Activated CD8-positive, alpha-beta memory T cell treated with anti-CD3 and anti-CD28 coated beads, Interleukin-2, amount 10 ng/mL, durations not matched to agents 7 days and 5 days (primary cell): Measurements from ENCODE around the gene XG. TPM values are rescaled to one million over a fixed set of nuclear protein-coding genes. Genes with fewer than 3 reads are reported as not detected.
"Not testable (repeated sequence)": the region's sequence is repeated elsewhere in the genome, so short reads cannot be mapped to it uniquely, and the experiment has no call there.

Experiments used
- ATAC-seq: fragments of 150-1000 bp; cut with Tn5 transposase; one replicate; pipeline ENCODE4 v1.10.0; 2021; ENCODE audit warnings: moderate library complexity
- CTCF ChIA-PET: fragments of 350-600 bp; sonication (Branson Sonifier 250); formaldehyde crosslinking; loops from one replicate; lab custom pipeline; 2021; ENCODE audit warnings: antibody characterized with exemption; lab: Charles Lee
- DNase-seq: peaks from one replicate; pipeline ENCODE4 v3.0.0-alpha.2; 2020
- H3K27ac Mint-ChIP-seq: one replicate; pipeline ENCODE4 v1.8.0; 2021; ENCODE audit warnings: mild to moderate bottlenecking, mixed read lengths
- H3K27me3 Mint-ChIP-seq: one replicate; pipeline ENCODE4 v1.8.0; 2021; ENCODE audit warnings: mixed read lengths
- H3K36me3 Mint-ChIP-seq: one replicate; pipeline ENCODE4 v1.8.0; 2021; ENCODE audit warnings: mild to moderate bottlenecking, mixed read lengths
- H3K4me1 Mint-ChIP-seq: one replicate; pipeline ENCODE4 v1.8.0; 2021; ENCODE audit warnings: mixed read lengths
- H3K4me3 Mint-ChIP-seq: one replicate; pipeline ENCODE4 v1.8.0; 2021; ENCODE audit warnings: mild to moderate bottlenecking, moderate library complexity, mixed read lengths
- H3K9me3 Mint-ChIP-seq: one replicate; pipeline ENCODE4 v1.8.0; 2022; ENCODE audit warnings: low read depth, mixed read lengths
- total RNA-seq, 2 experiments: library from RNA; stranded (reverse); gene quantifications; one replicate each; pipeline ENCODE4 v1.2.3, GENCODE V29; 2021

Gene XG
- total RNA-seq, 2 experiments from 2014 or later, result not detected

- Mint-ChIP-seq H3K36me3 (peaks cover 64% of the 10 kb centered on the region), H3K4me3 (no peak overlapping the region), H3K27me3 (no peaks in the 10 kb centered on the region), H3K4me1 (peaks cover 48% of the 10 kb centered on the region), H3K9me3 (no peaks in the 10 kb centered on the region), H3K27ac (peak overlapping the region; percentile 41)
- DNase-seq (no peak), ATAC-seq (no peak)
- CTCF ChIA-PET, result no interaction called here
Observed at GRCh38 chrX:2715066-2715600, 36.7 kb upstream of the XG start.

- CTCF ChIA-PET, result no interaction called here
- peak; percentile 32 for ATAC-seq
- no peaks in the 10 kb centered on the region for H3K27me3 Mint-ChIP-seq
- peak overlapping the region; percentile 69 for H3K27ac Mint-ChIP-seq
- H3K36me3 Mint-ChIP-seq, result peaks cover 68% of the 10 kb centered on the region
- H3K9me3 Mint-ChIP-seq, result no peaks in the 10 kb centered on the region
- DNase-seq, result no peak
- H3K4me1 Mint-ChIP-seq, result peaks cover 36% of the 10 kb centered on the region
- no peak overlapping the region for H3K4me3 Mint-ChIP-seq
Observed at GRCh38 chrX:2717312-2717711, 34.5 kb upstream of the XG start.

DNA sequence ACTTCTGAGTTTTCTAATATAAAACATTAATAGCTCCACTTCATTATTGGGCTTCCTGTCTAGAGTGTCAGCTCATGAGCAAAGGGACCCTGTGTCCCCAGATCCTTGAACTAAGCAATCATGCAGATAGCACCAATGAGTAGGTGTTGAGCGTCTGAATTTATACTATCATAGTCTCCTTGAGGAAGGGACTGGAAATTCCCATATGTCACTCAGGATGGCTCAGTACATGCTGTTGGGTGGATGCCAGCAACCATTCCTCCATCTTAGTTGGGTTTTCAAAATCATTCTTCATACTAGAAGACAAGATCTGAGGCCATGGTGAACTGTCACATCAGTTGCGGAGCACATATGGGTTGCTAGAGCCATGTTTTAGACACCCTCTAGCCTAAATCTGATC lies 33.0 kb upstream of the XG start:
- no peaks in the 10 kb centered on the region for H3K9me3 Mint-ChIP-seq
- H3K4me1 Mint-ChIP-seq, result peaks cover 36% of the 10 kb centered on the region
- no peak overlapping the region for H3K4me3 Mint-ChIP-seq
- peak overlapping the region; percentile 61 for H3K27ac Mint-ChIP-seq
- no peaks in the 10 kb centered on the region for H3K27me3 Mint-ChIP-seq
- ATAC-seq, result no peak
- DNase-seq, result no peak
- CTCF ChIA-PET, result no interaction called here
- H3K36me3 Mint-ChIP-seq, result peaks cover 81% of the 10 kb centered on the region

DNA sequence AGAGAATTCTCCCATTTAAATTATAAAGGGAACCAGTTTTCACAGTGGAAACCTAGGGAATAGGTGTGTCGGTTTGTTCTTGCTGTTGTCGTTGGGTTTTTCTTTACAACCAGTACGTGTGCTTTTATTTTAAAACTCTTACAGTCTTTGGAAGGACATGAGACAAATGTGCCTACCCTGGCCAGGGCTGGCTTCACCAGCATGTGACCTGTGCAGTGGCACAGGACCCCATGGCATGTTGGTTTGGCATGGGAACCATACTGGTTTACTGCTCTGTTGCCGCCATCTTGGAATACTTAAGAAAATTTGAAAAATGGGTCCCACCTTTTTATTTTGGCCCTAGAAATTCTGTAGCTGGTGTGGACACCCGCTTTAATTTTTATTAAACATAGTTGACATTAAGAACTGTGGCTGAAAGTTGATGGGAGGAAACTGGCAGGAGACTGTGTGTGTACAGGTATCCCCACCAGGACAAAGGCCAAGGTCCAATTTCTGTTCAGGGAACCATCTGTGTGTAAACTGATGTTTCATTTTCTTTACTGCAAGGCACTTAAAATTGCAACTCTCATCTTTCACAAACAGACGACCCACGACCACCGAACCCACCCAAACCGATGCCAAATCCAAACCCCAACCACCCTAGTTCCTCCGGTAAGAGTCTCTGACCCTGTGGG lies 31.9 kb upstream of the XG start:
- no peak for ATAC-seq
- no peak overlapping the region for H3K27ac Mint-ChIP-seq

GRCh38 chrX:2723286-2723879 lies 28.5 kb upstream of the XG start:
- Mint-ChIP-seq H3K4me1 (peaks cover 3% of the 10 kb centered on the region), H3K4me3 (no peak overlapping the region), H3K27ac (no peak overlapping the region), H3K36me3 (peaks cover 74% of the 10 kb centered on the region), H3K27me3 (no peaks in the 10 kb centered on the region), H3K9me3 (no peaks in the 10 kb centered on the region)
- DNase-seq (no peak), ATAC-seq (no peak)
- CTCF ChIA-PET, result no interaction called here

More for the DNA sequence above, 31.9 kb upstream of the XG start:
- peaks cover 29% of the 10 kb centered on the region for H3K4me1 Mint-ChIP-seq
- no peaks in the 10 kb centered on the region for H3K9me3 Mint-ChIP-seq
- no peaks in the 10 kb centered on the region for H3K27me3 Mint-ChIP-seq
- no peak overlapping the region for H3K4me3 Mint-ChIP-seq
- CTCF ChIA-PET, result no interaction called here
- peaks cover 77% of the 10 kb centered on the region for H3K36me3 Mint-ChIP-seq
- no peak for DNase-seq

- H3K36me3 Mint-ChIP-seq, result peaks cover 61% of the 10 kb centered on the region
- H3K27ac Mint-ChIP-seq, H3K27me3 Mint-ChIP-seq, DNase-seq, CTCF ChIA-PET, H3K4me1 Mint-ChIP-seq, H3K9me3 Mint-ChIP-seq, ATAC-seq, H3K4me3 Mint-ChIP-seq: not testable (repeated sequence)
Observed at GRCh38 chrX:2727264-2727663, 24.6 kb upstream of the XG start.

DNA sequence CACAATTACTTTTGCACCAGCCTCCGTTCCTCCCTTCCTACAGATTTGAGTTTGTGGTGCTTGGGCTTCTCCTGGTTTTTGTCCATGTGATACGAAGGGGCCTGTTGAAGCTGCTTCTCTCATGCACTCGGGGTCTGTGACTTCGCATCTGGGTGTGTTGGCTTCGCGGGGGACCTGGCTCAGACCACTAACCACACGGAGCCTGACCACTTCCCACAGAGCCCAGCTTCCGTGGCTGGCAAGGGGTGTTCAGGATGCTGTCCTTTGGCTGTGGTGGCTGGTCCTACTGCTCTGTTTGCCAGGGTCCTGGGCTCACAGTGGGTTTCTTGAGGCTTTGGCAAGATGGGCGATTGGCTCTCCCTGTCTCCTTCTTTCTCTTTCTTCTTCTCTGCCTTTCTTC lies 19.8 kb upstream of the XG start:
- no peak overlapping the region for H3K4me3 Mint-ChIP-seq
- ATAC-seq, result peak; percentile 23
- CTCF ChIA-PET, result no interaction called here
- H3K27ac Mint-ChIP-seq, result peak overlapping the region; percentile 10
- peaks cover 2% of the 10 kb centered on the region for H3K9me3 Mint-ChIP-seq
- H3K4me1 Mint-ChIP-seq, result peaks cover 12% of the 10 kb centered on the region
- DNase-seq, result peak; percentile 46
- no peaks in the 10 kb centered on the region for H3K27me3 Mint-ChIP-seq
- peaks cover 60% of the 10 kb centered on the region for H3K36me3 Mint-ChIP-seq

DNA sequence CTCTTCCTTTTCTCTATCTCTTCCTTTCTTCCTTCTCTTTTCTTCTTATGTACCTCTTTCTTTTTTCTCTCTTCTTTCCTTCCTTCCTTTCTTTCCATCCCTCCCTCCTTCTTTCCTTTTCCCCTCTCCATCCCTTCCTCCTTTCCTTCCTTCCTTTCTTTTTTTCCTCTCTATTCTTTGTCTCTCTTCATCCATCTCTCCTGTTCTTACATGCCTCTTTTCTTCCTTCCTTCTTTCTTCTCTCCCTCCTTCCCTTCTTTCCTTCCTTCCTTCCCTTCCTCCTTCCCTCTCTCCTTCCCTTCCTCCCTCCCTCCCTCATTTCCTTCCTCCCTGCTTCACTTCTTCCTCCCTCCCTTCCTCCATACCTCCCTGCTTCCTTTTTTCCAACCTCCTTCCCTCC lies 19.2 kb upstream of the XG start:
- ATAC-seq, result no peak
- Mint-ChIP-seq H3K4me1 (peaks cover 12% of the 10 kb centered on the region), H3K27me3 (no peaks in the 10 kb centered on the region), H3K9me3 (peaks cover 2% of the 10 kb centered on the region), H3K4me3 (no peak overlapping the region), H3K27ac (peak overlapping the region; percentile 5), H3K36me3 (peaks cover 56% of the 10 kb centered on the region)
- CTCF ChIA-PET, result no interaction called here
- DNase-seq, result no peak

DNA sequence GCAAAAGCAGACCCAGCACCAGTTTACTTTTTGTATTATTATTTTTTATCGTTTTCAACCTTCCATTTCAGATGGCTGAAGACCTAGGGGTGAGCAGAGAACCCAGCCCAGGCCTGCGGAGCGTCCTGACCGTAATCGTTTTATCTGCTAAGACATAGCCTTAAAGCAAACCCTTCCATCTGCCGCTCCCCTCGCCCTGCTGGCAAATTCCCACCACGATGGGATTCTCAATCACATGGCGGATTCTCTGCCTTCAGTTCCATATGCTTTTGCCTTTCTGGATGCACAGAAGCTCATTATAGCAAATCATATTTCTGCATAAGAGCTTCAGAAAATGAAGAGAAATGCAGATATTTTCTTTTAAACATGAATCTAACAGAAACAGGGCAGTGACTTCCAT lies 18.6 kb upstream of the XG start:
- no peak for ATAC-seq
- peaks cover 12% of the 10 kb centered on the region for H3K4me1 Mint-ChIP-seq
- H3K27ac Mint-ChIP-seq, result no peak overlapping the region
- CTCF ChIA-PET, result no interaction called here
- peaks cover 56% of the 10 kb centered on the region for H3K36me3 Mint-ChIP-seq
- H3K9me3 Mint-ChIP-seq, result peaks cover 2% of the 10 kb centered on the region
- H3K27me3 Mint-ChIP-seq, result no peaks in the 10 kb centered on the region
- H3K4me3 Mint-ChIP-seq, result no peak overlapping the region
- DNase-seq, result no peak

DNA sequence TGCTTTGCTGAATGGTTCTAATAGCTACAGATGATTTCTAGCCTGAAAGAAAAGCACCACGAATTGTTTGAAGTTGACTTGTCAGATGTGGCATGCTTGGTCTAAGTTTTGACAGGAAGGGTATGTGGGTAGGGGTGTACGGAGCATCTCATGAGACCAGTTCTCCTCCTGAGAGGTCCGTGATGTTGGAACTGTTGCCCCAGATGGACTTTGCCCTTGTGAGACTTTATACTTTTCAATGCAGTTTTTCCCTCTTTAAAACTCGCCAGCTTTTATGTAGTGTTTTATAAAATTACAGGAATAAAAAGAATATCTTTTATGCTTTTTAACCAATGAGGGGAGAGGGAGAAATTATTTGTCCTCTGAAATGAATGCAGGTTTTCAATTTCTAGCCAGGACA lies 16.6 kb upstream of the XG start:
- H3K4me1 Mint-ChIP-seq, result peaks cover 12% of the 10 kb centered on the region
- no peak overlapping the region for H3K27ac Mint-ChIP-seq
- no peak for DNase-seq
- ATAC-seq, result no peak
- H3K4me3 Mint-ChIP-seq, result no peak overlapping the region
- H3K36me3 Mint-ChIP-seq, result peaks cover 54% of the 10 kb centered on the region
- no peaks in the 10 kb centered on the region for H3K27me3 Mint-ChIP-seq
- CTCF ChIA-PET, result no interaction called here
- peaks cover 2% of the 10 kb centered on the region for H3K9me3 Mint-ChIP-seq

DNA sequence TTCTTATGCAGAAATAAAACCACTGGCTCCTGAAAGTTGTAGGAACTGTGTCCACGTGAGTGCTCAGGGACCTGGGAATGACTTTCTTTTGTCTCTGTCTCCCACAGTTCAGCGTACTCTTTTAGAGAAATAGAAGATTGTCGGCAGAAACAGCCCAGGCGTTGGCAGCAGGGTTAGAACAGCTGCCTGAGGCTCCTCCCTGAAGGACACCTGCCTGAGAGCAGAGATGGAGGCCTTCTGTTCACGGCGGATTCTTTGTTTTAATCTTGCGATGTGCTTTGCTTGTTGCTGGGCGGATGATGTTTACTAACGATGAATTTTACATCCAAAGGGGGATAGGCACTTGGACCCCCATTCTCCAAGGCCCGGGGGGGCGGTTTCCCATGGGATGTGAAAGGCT lies 11.2 kb upstream of the XG start:
- H3K4me3 Mint-ChIP-seq, result no peak overlapping the region
- H3K9me3 Mint-ChIP-seq, result no peaks in the 10 kb centered on the region
- H3K27me3 Mint-ChIP-seq, result no peaks in the 10 kb centered on the region
- peaks cover 50% of the 10 kb centered on the region for H3K36me3 Mint-ChIP-seq
- H3K4me1 Mint-ChIP-seq, result no peaks in the 10 kb centered on the region
- CTCF ChIA-PET, result no interaction called here
- no peak overlapping the region for H3K27ac Mint-ChIP-seq
- DNase-seq (no peak), ATAC-seq (no peak)

DNA sequence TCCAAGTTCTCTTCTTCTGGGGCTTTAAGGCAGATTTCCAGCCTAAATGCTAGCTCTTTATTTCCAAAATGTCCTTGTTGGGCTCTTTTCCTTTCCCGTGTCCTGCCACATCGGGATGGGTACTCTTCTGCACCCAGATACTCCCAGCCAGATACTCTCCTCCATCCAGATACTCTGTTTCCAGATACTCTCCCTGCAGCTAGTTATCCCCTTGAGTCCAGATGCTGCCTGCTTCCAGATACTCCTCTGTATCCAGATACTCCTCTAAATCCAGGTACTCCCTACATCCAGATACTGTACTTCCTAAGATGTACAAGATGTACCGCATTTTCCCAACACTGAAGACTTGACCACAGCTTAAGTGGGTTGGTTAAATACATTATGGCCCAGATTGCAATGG lies 10.5 kb upstream of the XG start:
- Mint-ChIP-seq H3K9me3 (no peaks in the 10 kb centered on the region), H3K4me1 (no peaks in the 10 kb centered on the region), H3K4me3 (no peak overlapping the region), H3K27me3 (no peaks in the 10 kb centered on the region), H3K36me3 (peaks cover 44% of the 10 kb centered on the region), H3K27ac (no peak overlapping the region)
- CTCF ChIA-PET, result no interaction called here
- DNase-seq (no peak), ATAC-seq (no peak)

DNA sequence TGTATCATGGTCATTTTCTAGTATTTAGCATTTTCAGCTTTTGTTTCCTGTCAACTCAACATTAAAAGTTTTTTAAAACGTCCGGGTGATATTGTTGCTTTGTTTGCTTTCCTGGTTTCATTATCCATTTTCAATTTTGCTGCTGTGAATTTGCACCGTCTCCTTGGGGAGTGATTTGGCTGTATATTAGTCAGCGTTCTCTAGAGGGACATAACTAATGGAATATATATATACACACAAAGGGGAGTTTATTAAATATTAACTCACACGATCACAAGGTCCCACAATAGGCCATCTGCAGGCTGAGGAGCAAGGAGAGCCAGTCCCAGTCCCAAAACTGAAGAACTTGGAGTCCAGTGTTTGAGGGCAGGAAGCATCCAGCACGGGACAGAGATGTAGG lies 5.6 kb upstream of the XG start:
- H3K4me1 Mint-ChIP-seq, H3K27ac Mint-ChIP-seq, H3K9me3 Mint-ChIP-seq, DNase-seq, H3K27me3 Mint-ChIP-seq, CTCF ChIA-PET, H3K4me3 Mint-ChIP-seq, ATAC-seq: not testable (repeated sequence)
- peaks cover 17% of the 10 kb centered on the region for H3K36me3 Mint-ChIP-seq

GRCh38 chrX:2748171-2748814 lies 3.5 kb upstream of the XG start:
- no peak for ATAC-seq
- Mint-ChIP-seq H3K9me3 (no peaks in the 10 kb centered on the region), H3K27me3 (peaks cover 7% of the 10 kb centered on the region), H3K27ac (no peak overlapping the region), H3K36me3 (peaks cover 4% of the 10 kb centered on the region), H3K4me3 (no peak overlapping the region), H3K4me1 (no peaks in the 10 kb centered on the region)
- no peak for DNase-seq
- CTCF ChIA-PET, result no interaction called here
